HFF-Myc (cell line): Measurements from ENCODE around the gene STN1.

Source experiments
- DNase-seq: peaks from one replicate; pipeline ENCODE4 v3.0.0-alpha.2; 2011; ENCODE audit warnings: low read depth; ENCODE audit errors: extremely low read depth
- H3K4me3 ChIP-seq: replicated peaks from 2 replicates; pipeline ENCODE4 v1.5.1; 2011; ENCODE audit warnings: low read depth, mild to moderate bottlenecking, control low read depth, low read length
- TF ChIP-seq, protein P1 (sequence below): IDR thresholded peaks from 2 replicates; pipeline ENCODE4 v1.5.1; 2012; ENCODE audit warnings: mild to moderate bottlenecking, low read depth, low read length, control low read depth; ENCODE audit errors: missing control alignments

STN1 gene

GRCh38 chr10:103921750-103922195 is 3.8 kb upstream of the STN1 start:
- no peak overlapping the region for H3K4me3 ChIP-seq
- no peak for DNase-seq
- TF ChIP-seq, protein P1, sequence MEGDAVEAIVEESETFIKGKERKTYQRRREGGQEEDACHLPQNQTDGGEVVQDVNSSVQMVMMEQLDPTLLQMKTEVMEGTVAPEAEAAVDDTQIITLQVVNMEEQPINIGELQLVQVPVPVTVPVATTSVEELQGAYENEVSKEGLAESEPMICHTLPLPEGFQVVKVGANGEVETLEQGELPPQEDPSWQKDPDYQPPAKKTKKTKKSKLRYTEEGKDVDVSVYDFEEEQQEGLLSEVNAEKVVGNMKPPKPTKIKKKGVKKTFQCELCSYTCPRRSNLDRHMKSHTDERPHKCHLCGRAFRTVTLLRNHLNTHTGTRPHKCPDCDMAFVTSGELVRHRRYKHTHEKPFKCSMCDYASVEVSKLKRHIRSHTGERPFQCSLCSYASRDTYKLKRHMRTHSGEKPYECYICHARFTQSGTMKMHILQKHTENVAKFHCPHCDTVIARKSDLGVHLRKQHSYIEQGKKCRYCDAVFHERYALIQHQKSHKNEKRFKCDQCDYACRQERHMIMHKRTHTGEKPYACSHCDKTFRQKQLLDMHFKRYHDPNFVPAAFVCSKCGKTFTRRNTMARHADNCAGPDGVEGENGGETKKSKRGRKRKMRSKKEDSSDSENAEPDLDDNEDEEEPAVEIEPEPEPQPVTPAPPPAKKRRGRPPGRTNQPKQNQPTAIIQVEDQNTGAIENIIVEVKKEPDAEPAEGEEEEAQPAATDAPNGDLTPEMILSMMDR = no peak

GRCh38 chr10:103921248-103921647 is 3.3 kb upstream of the STN1 start:
- no peak overlapping the region for H3K4me3 ChIP-seq
- no peak for DNase-seq
- TF ChIP-seq, protein P1 = no peak

DNA sequence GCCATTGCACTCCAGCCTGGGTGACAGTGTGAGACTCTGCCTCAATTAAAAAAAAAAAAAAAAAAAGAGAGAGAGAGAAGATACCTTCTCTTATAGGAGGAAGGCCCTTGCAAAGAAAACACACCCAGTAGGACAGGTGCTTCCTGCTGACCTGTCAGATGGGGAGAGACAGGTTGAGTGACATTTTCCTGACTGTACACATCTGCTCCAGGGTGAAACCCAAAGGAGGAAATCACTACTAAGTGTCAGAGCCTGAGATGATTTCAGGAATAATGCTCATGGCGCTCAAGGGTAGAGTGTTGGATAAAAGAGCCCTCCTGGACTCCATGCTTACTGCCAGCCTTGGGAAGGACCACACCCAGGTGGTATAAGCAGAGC is 1.7 kb upstream of the STN1 start:
- DNase-seq = no peak
- no peak overlapping the region for H3K4me3 ChIP-seq
- TF ChIP-seq, protein P1 = no peak

GRCh38 chr10:103917302-103918052 is 507 bp downstream of the STN1 start:
- TF ChIP-seq, protein P1 = no peak
- no peak for DNase-seq
- peak overlapping the region; percentile 72 for H3K4me3 ChIP-seq

DNA sequence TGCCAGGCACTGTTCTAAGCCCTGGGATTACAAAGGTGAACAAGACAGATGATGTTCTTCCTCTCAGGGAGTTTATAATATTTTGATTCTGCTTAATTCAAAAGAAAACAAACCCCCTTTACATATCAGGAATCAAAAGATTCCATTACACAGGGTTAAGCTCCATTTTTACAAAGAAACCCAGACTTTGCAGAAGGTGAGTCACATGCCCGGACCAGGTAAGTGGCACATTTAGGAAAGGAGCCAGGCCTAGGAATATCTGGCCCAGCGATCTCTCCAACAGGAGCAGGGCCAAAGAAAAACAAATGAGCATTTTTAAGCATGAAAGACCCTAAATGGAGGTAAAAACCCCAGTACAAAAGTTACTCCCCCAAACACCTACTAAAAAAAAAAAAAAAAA is 1.1 kb downstream of the STN1 start:
- TF ChIP-seq, protein P1 = no peak
- peak overlapping the region; percentile 72 for H3K4me3 ChIP-seq
- no peak for DNase-seq

DNA sequence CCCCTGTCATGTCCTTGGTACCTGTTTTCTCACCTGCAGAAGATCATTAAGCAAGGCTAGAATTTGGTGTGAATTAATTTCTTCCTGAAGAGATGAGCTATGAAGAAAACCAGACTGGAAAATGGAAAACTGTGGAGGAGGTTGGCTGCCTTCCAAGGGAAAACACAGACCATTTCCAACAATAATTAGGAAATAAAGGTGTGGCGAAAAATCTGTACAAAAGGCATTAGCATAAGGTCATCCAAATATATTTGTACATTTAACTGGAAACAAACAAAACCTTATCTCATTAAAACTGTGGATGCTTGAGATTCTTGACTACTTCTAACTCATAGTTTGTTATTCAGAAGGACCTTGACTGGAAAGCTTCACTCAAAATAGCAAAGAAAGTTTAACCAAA is 1.7 kb downstream of the STN1 start:
- no peak for DNase-seq
- H3K4me3 ChIP-seq = peak overlapping the region; percentile 72; the same call in 1 of the 2 replicates
- TF ChIP-seq, protein P1 = no peak
